Vagina (tissue), 2 donors: Measurements from ENCODE around the gene DDX49. TPM values are rescaled to one million over a fixed set of nuclear protein-coding genes. Genes with fewer than 3 reads are reported as not detected.
A peak's percentile ranks its signal among the peaks of the same experiment; 100 is the strongest.
"Not testable (repeated sequence)": the region's sequence is repeated elsewhere in the genome, so short reads cannot be mapped to it uniquely, and the experiment has no call there.

Experiments used
- DNase-seq, 2 donors: peaks; one replicate each; pipeline ENCODE4 v3.0.0-alpha.2; 2017; ENCODE audit errors: extremely low spot score in 2 of 2
- H3K27ac ChIP-seq: fragments of 200-600 bp; sonication (generic); one replicate; pipeline ENCODE4 v1.5.1; 2019
- H3K27me3 ChIP-seq: fragments of 200-600 bp; sonication (generic); one replicate; pipeline ENCODE4 v1.5.1; 2019
- H3K36me3 ChIP-seq, 2 donors: fragments of 200-600 bp; sonication (generic); one replicate each; pipeline ENCODE4 v1.5.1; 2017 to 2019
- H3K4me1 ChIP-seq: fragments of 200-600 bp; sonication (generic); one replicate; pipeline ENCODE4 v1.5.1; 2019
- H3K4me3 ChIP-seq, 2 donors: fragments of 200-600 bp; sonication (generic); 1 replicate in 1 of 2; 2 replicates in 1 of 2; pipeline ENCODE4 v1.5.1; 2016 to 2019
- H3K9me3 ChIP-seq: fragments of 200-600 bp; sonication (generic); one replicate; pipeline ENCODE4 v1.5.1; 2019
- CTCF ChIP-seq, 3 experiments: fragments of 450-650 bp in 2 of 3; fragments of 200-600 bp in 1 of 3; sonication (generic) in 1 of 3; IDR thresholded peaks; one replicate each; pipeline ENCODE4 v1.5.1; 2017 to 2019; ENCODE audit warnings: antibody characterized with exemption in 3 of 3, mild to moderate bottlenecking in 2 of 3, moderate library complexity in 2 of 3
- POLR2A ChIP-seq, 2 donors: fragments of 450-650 bp; IDR thresholded peaks; one replicate each; pipeline ENCODE4 v1.6.1; 2017; ENCODE audit warnings: antibody characterized with exemption in 2 of 2, mild to moderate bottlenecking in 2 of 2, moderate library complexity in 2 of 2
- POLR2AphosphoS5 ChIP-seq, 2 donors: sonication (generic); formaldehyde crosslinking; IDR thresholded peaks; one replicate each; pipeline ENCODE4 v1.9.0; 2017; ENCODE audit warnings: antibody characterized with exemption in 2 of 2, mild to moderate bottlenecking in 2 of 2, low read depth in 1 of 2; ENCODE audit not compliant: insufficient read depth in 1 of 2
- intact Hi-C: fragments of 100-400 bp; cut with DNase I; formaldehyde crosslinking; loops from one replicate; pipeline ENCODE4 v1.15.1; 2023
- total RNA-seq: library from RNA; depleted of rRNA; stranded (reverse); fragments of >200 nt; gene quantifications from one replicate; pipeline ENCODE4 v1.2.3, GENCODE V29; 2016

The DDX49 gene
- total RNA-seq, 1 donor from 2014 or later = 36.3 TPM

- H3K9me3 ChIP-seq = no peaks in the 10 kb centered on the region
- intact Hi-C loops = no loop called here
- TF ChIP-seq CTCF (IDR thresholded peaks at IDR 0.05) = no peak
- no peak for TF ChIP-seq POLR2A (IDR thresholded peaks at IDR 0.05)
- no peak for TF ChIP-seq POLR2AphosphoS5 (IDR thresholded peaks at IDR 0.05; ENCODE audit: insufficient read depth in 1 of 2, low read depth in 1 of 2)
- H3K27ac ChIP-seq = no peak overlapping the region
- H3K27me3 ChIP-seq = no peaks in the 10 kb centered on the region
- peaks cover 0 to 7% of the 10 kb centered on the region in 2 donors for H3K36me3 ChIP-seq
- H3K4me1 ChIP-seq = peaks cover 23% of the 10 kb centered on the region
- DNase-seq = no peak
- no peak overlapping the region for H3K4me3 ChIP-seq
These were observed 6.6 kb upstream of the DDX49 start for GRCh38 chr19:18912933-18913332.

GRCh38 chr19:18913466-18913865 is 6.0 kb upstream of the DDX49 start:
- no peak overlapping the region for H3K4me3 ChIP-seq
- H3K27me3 ChIP-seq = no peaks in the 10 kb centered on the region
- H3K9me3 ChIP-seq = no peaks in the 10 kb centered on the region
- intact Hi-C loops = no loop called here
- H3K27ac ChIP-seq = no peak overlapping the region
- no peak for DNase-seq
- peaks cover 28% of the 10 kb centered on the region for H3K4me1 ChIP-seq
- TF ChIP-seq POLR2AphosphoS5 (IDR thresholded peaks at IDR 0.05; ENCODE audit: insufficient read depth in 1 of 2, low read depth in 1 of 2) (no peak), CTCF (IDR thresholded peaks at IDR 0.05) (no peak)
- H3K36me3 ChIP-seq = peaks cover 0 to 7% of the 10 kb centered on the region in 2 donors

- TF ChIP-seq POLR2A (IDR thresholded peaks at IDR 0.05) (no peak), CTCF (IDR thresholded peaks at IDR 0.05) (no peak)
- no peak overlapping the region for H3K27ac ChIP-seq
- DNase-seq = no peak
- H3K4me1 ChIP-seq = peaks cover 40% of the 10 kb centered on the region
- H3K4me3 ChIP-seq = no peak overlapping the region
- intact Hi-C loops = no loop called here
- H3K36me3 ChIP-seq = peaks cover 0 to 6% of the 10 kb centered on the region in 2 donors
- no peaks in the 10 kb centered on the region for H3K9me3 ChIP-seq
- H3K27me3 ChIP-seq = no peaks in the 10 kb centered on the region
These were observed 3.9 kb upstream of the DDX49 start for GRCh38 chr19:18915639-18916038.

GRCh38 chr19:18917593-18917992 is 1.9 kb upstream of the DDX49 start:
- Histone ChIP-seq H3K36me3 (peaks cover 0 to 15% of the 10 kb centered on the region in 2 donors), H3K4me1 (peaks cover 50% of the 10 kb centered on the region)
- H3K27ac ChIP-seq, H3K4me3 ChIP-seq, H3K9me3 ChIP-seq, H3K27me3 ChIP-seq, intact Hi-C loops, DNase-seq: not testable (repeated sequence)

GRCh38 chr19:18919900-18920214 is 342 bp downstream of the DDX49 start:
- no peaks in the 10 kb centered on the region for H3K9me3 ChIP-seq
- no peaks in the 10 kb centered on the region for H3K27me3 ChIP-seq
- H3K36me3 ChIP-seq = peaks cover 0 to 38% of the 10 kb centered on the region in 2 donors
- peaks cover 45% of the 10 kb centered on the region for H3K4me1 ChIP-seq
- peak overlapping the region; percentile 34 for H3K27ac ChIP-seq
- H3K4me3 ChIP-seq = peak overlapping the region; percentile 73 to 93
- intact Hi-C loops = no loop called here
- no peak for TF ChIP-seq CTCF (IDR thresholded peaks at IDR 0.05)
- no peak for TF ChIP-seq POLR2A (IDR thresholded peaks at IDR 0.05)
- no peak for TF ChIP-seq POLR2AphosphoS5 (IDR thresholded peaks at IDR 0.05; ENCODE audit: insufficient read depth in 1 of 2, low read depth in 1 of 2)
- no peak for DNase-seq

- intact Hi-C loops = no loop called here
- H3K4me1 ChIP-seq = peaks cover 45% of the 10 kb centered on the region
- no peaks in the 10 kb centered on the region for H3K27me3 ChIP-seq
- no peaks in the 10 kb centered on the region for H3K9me3 ChIP-seq
- H3K36me3 ChIP-seq = peaks cover 0 to 43% of the 10 kb centered on the region in 2 donors
- H3K27ac ChIP-seq = no peak overlapping the region
- DNase-seq = no peak
- TF ChIP-seq POLR2A (IDR thresholded peaks at IDR 0.05) (no peak), CTCF (IDR thresholded peaks at IDR 0.05) (no peak)
- peak overlapping the region; percentile 73 to 93 for H3K4me3 ChIP-seq
These were observed 885 bp downstream of the DDX49 start for GRCh38 chr19:18920400-18920799.
